Hematopoietic multipotent progenitor cell treated with erythropoietin and hydrocortisone succinate and interleukin-3 and kit ligand, for 15 days (in vitro differentiated cells): ENCODE results near the gene RAB8B.

Source experiments
- DNase-seq: peaks from one replicate; pipeline ENCODE4 v3.0.0-alpha.2; 2015; ENCODE audit warnings: low spot score

RAB8B gene

GRCh38 chr15:63276342-63277037 is 87.1 kb downstream of the RAB8B start:
- DNase-seq, result no peak

DNA sequence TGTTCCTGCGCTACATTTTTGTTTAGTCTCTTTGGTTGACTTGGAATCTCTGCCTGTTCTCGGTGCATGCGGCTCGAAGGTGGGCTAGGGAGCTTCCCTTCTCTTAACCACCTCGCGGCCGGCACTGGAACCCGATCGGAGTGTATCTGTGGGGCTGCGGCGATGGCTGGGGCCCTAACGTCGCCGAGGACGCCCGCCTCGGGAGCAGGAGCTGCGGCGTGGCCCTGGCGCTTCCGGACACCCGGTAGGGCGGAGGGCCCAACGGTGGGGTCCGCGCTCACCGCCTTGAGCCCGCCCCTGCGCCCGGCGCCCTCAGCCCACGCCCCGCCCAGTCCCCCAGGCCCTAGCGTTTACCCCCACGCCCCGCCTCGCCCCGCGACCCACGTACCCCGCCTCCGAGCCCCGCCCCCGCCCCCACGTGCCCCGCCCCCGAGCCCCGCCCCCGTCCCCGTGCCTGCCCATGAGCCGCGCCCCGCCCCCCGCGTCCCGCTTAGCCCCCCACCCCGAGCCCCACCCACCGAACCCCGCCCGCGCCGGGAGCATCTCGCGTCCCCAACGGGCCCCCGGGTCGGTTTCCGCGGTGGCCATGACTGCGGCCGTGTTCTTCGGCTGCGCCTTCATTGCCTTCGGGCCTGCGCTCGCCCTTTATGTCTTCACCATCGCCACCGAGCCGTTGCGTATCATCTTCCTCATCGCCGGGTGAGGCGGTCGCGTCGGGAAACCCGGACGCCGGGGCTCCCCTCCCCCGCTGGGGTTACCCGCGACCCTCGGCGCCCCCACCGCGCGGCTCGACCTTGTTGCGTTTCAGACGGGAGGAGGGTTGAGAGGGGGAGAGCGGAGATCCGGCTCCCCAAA is 87.9 kb downstream of the RAB8B start, which contains the start of gene APH1B:
APH1B (plus strand) TSS at position 568 of the 855 bp plus-strand sequence; CDS start at position 587, 19 bp downstream.
- DNase-seq, result peak; percentile 65

DNA sequence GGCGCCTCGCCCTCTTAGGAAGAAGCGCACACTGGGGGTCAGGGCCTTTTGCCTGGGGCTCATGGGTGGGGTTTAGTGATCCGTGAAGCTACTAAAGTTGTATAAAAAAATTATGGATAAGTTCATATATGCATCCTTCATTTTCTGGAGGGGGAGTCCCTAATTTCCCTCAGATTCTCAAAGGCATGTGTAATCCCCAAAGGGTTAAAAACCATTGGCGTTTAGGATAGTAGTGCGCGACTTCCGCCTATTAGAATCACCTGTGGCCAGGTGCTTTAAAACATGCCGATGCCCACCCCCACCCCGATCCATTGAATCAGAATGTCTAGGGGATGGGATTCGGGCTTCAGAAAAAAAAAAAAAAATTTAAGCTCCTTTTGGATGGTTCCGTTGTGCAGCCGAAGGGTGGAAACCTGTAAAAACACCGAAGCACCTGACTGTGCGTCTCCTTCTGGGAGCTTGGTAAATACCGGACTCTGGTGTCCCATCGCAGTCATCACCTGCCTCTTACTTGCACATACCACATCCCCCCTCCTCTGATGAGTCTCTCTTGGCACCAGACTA is 88.6 kb downstream of the RAB8B start:
- no peak for DNase-seq

GRCh38 chr15:63283126-63283525 is 93.7 kb downstream of the RAB8B start:
- no peak for DNase-seq

DNA sequence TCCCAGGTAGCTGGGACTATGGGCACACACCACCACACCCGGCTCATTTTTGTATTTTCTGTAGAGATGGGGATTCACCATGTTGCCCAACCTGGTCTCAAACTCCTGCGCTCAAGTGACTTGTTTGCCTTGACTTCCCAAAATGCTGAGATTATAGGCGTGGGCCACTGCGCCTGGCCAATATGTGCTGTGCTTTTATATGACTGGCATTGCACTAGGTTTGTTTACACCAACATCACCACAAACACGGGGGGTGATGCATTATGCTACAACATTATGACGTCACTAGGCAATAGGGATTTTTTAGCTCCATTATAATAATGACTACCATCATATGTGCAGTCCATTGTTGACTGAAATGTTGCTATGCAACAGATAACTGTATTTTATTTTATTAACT is 94.9 kb downstream of the RAB8B start:
- no peak for DNase-seq

GRCh38 chr15:63287109-63287508 is 97.7 kb downstream of the RAB8B start:
- no peak for DNase-seq

DNA sequence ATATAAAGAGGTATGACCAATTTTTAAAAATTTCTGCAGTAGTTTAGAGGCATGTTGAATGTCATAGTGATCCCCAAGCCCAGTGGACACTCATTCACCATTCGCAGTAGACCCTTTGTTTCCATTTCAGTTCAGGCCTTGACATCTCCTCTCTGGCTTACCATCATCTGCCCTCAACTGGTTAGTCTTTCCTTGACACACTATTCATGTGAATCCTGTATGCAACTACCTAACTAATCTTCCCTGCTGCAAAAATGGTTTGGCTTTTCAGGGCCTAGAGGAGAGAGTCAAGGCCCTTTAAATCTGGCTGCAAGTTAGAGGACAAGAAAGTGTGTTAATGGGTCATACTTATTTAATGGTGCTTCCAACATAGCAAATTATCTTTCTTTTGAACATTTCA is 98.9 kb downstream of the RAB8B start:
- DNase-seq, result no peak

GRCh38 chr15:63288778-63289378 is 99.5 kb downstream of the RAB8B start:
- DNase-seq, result peak; percentile 62

DNA sequence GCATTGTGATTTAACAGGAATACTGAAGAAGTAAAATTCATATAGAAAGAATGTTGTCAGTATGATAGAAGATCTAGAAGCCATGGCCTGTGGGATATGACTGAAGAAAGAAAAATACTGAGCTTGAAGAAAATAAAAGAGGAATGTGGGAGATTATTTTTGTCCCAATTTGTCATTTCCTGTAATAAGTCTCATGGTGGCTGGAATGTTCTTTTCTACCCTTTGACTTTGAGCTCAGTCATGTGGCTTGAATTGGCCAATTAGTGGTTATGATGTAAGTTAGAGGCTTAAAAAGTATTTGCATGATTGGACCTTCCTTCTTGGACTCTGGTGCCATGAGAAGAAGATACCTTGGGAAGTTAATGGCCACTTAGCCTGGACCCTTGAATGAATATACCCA is 102.1 kb downstream of the RAB8B start:
- no peak for DNase-seq

GRCh38 chr15:63292241-63292640 is 102.8 kb downstream of the RAB8B start:
- no peak for DNase-seq

DNA sequence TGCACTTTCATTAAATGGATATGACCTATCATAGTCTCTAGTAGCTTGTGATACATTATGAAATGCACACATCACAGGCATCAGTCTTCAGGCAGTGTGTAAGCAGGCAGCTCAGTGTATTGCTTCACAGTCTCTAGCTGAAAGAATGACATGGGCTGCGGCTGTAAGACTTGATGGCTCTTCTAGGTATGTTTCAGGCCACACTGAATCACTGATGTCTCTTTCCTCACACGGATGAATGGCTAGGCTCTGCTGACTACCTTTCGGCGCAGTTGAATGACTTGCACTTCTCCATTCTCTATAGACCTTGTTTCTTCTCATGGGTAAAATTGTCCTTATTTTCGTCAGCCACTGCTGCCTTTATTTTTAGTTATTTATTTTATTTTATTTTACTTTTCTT is 103.4 kb downstream of the RAB8B start:
- no peak for DNase-seq

DNA sequence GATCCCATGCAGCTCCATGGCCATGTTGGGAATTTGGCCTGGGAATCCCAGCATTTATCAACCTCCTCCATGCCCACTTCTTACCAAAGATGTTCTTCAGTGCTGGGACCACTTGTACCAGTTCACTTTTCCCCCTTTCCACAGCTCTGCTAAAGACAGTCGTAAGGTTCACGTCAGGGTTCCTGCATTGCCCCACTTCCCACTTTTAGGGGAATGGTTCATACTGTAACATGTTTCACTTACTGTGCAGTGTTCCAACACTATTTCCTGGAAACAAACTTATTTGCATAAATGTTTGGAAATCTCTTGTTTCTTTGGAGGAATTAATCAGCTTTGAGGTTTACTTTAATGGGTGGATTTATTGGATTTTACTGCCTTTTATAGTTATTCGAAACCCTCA is 105.0 kb downstream of the RAB8B start:
- no peak for DNase-seq

DNA sequence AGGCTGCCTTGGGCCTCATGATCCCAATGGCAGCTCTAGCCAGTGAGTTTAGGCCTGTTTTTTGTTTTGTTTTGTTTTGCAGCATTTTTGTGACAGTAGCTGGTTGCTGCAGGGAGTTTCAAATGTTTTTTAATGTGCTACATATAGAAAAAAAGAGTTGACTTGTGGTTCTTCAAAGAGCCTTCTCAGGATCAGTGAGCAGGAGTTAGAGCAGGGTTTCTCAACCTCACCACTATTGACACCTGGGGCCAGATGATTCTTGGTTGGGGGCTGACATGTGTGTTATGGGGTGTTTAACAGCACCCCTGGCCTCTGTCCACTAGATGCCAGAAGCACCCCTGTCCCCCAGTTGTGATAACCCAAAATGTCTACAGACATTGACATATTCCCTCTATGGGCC is 105.9 kb downstream of the RAB8B start:
- no peak for DNase-seq

DNA sequence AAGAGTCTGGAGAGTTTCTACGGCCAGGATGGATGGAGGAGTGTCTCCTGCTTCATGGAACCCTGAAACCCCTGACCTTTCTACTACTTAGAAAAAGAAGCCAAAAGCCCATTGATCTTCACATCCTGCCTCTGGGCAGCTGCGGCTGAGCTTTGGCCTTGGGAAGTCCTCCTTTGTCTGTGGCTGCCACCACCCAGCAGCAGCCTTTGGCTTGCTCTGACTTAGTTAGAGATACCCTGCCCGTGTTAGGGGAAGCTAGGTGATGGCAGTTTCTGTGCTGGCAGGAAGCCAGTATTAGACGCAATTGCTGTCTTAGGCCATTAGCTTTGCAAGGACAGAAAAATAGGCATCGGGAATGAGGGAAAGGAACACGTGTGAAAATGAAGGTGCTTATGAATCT is 106.8 kb downstream of the RAB8B start:
- DNase-seq, result no peak

- DNase-seq, result no peak
These were observed 110.7 kb downstream of the RAB8B start for GRCh38 chr15:63299943-63300575.

GRCh38 chr15:63301088-63301487 is 111.7 kb downstream of the RAB8B start:
- DNase-seq, result no peak

GRCh38 chr15:63305260-63305659 is 115.9 kb downstream of the RAB8B start:
- DNase-seq, result no peak

GRCh38 chr15:63306492-63307073 is 117.2 kb downstream of the RAB8B start:
- no peak for DNase-seq

DNA sequence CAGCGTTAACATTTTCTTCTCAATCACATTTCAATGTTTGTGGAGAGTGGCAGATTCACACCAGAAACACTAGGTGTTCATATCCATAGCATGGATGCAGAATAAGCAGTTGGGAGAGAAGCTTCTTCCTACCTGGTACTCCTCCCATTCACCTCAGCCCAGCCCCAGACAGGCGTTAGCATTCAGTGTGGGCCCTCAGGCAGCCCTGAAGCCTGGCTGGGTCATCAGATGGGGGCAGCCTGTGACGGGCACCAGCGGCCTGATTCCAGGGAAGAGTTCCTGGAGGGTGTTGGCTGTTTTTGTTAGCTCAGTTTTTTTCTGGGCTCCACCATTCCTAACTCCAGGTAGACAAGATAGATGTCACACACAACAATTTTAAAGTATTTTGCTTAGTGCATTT is 119.1 kb downstream of the RAB8B start:
- no peak for DNase-seq

DNA sequence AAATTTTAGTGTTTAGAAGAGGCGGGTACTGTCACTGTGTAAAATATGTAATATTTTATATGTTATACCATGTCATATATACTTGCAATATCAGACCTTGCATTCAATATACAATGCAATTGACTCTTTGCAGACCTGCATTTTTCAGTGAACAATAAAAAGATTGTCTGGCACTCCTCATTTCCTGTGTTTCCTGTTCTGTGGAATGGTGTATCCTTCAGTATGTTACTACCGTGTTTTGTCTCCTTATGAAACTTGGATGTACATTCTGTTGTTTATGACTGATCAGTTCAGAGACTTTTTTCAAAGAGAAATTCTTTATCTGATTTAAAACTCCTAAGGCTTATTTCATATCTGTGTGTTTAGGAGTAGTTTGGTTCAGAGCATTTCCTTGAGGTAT is 119.5 kb downstream of the RAB8B start:
- no peak for DNase-seq

DNA sequence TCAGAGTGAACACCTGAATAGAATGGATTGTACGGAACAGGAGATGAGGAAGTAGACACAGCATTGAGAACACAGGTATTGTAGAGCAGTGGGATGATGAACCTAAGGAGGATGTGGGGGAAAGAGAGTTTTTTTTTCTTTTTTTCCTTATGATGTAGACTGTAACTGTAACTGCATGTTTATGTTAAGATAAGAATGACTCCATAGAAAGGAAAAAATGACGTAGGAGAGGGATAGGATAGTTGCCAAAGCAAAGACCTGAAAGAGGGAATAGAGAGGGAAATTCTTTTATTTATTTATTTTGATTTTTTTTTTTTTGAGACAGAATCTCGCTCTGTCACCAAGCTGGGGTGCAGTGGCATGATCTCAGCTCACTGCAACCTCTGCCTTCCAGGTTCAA is 121.2 kb downstream of the RAB8B start:
- no peak for DNase-seq

- DNase-seq, result no peak
These were observed 122.9 kb downstream of the RAB8B start for GRCh38 chr15:63312286-63312685.
